Epithelial cell of esophagus (primary cell): ENCODE data around the gene SLC6A12.

Experiments
- DNase-seq: peaks from one replicate; pipeline ENCODE4 v3.0.0; 2010; ENCODE audit warnings: low read depth
- H3K4me3 ChIP-seq: 2 replicates; pipeline ENCODE4 v1.5.1; 2011; ENCODE audit warnings: mild to moderate bottlenecking, low read length, control low read depth
- TF ChIP-seq, protein P1 (sequence below): IDR thresholded peaks from 2 replicates; pipeline ENCODE4 v1.5.1; 2011; ENCODE audit warnings: low read depth, mild to moderate bottlenecking, low read length, control low read depth, inconsistent platforms; ENCODE audit not compliant: insufficient read depth; ENCODE audit errors: missing control alignments

SLC6A12 gene

DNA sequence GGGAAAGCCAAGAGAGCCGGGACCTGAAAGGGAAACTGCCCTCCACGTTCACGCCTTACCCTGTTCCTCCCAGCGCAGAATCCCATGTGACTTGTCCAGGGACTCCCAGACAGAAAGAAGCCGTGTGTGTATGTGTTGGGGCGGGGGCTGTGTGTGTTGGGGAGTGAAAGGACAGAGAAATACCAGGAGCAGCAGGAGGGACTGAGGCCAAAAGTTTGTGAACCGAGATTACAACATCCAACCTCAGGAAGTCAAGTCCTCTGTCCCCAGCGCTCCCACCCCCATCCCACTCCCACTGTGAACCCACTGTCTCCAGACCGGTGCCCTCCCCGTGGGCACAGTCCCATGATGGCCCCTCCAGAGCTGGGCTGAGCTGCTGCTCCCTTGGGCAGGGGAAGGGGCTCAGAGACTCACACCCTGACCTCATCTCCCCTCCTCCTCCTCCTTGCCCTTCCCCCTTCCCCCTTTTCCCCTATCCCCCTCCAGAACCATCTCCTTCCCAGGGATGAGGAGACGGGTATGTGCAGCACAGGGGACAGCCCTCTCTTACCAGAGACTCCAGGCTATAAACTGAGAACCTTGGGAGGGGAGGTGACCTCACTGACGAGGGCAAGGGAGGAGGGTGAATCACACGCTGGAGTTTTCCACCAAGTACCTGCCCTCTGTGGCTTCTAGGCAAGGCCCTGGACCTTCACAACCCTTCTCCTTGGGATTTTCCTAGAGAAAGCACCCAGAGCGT lies at the start of gene SLC6A12:
SLC6A12 (minus strand) TSS at position 155 of the 739 bp plus-strand sequence. CDS start 4,171 bp downstream, outside the sequence.
- DNase-seq = no peak
- TF ChIP-seq, protein P1, sequence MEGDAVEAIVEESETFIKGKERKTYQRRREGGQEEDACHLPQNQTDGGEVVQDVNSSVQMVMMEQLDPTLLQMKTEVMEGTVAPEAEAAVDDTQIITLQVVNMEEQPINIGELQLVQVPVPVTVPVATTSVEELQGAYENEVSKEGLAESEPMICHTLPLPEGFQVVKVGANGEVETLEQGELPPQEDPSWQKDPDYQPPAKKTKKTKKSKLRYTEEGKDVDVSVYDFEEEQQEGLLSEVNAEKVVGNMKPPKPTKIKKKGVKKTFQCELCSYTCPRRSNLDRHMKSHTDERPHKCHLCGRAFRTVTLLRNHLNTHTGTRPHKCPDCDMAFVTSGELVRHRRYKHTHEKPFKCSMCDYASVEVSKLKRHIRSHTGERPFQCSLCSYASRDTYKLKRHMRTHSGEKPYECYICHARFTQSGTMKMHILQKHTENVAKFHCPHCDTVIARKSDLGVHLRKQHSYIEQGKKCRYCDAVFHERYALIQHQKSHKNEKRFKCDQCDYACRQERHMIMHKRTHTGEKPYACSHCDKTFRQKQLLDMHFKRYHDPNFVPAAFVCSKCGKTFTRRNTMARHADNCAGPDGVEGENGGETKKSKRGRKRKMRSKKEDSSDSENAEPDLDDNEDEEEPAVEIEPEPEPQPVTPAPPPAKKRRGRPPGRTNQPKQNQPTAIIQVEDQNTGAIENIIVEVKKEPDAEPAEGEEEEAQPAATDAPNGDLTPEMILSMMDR = no peak
- no peak within 1 kb of the TSS for H3K4me3 ChIP-seq

DNA sequence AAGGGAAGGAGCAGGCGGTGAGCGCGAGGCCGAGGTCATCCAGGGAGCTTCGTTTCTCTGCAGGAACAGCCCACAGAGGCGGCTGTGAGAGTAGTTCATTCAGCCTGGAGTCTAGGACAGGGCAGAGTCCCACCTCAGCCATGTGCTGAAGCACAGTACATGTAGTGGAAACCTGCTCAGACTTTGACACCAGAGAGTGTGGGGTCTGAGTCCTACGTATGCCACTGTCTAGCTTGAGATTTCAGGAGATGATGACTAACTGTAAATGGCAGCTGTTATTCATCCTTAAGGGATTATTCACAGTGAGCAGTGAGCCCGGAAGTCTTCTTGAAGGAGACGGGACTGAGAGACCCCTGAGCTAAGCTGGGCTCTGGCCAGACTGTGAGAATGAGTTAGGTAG lies 49.6 kb upstream of the SLC6A12 start:
- DNase-seq = peak; percentile 30
- no peak overlapping the region for H3K4me3 ChIP-seq
- TF ChIP-seq, protein P1 = no peak

DNA sequence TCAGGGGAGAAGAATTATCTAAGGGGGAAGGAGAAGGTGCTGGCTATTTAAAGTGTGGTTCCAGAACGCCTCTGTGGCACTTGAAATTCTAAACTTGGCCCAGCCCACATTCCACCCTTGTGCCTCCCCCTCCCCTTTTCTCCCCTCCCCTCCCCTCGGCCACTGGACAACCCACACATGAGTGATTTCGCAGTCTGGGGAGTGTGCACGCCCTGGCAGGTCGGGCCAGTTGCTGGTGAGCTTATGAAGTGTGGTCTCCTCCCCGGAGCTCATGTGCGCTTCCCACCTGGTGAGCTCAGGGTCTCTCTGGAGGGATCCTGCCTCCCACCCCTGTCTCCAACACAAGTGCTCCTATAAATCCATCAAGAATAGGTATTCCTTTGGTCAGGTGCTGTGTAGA lies 48.9 kb upstream of the SLC6A12 start, which contains the start of gene SLC6A13:
SLC6A13 (minus strand) TSS at position 20 of the 400 bp plus-strand sequence. CDS start 2,784 bp downstream, outside the sequence.
- TF ChIP-seq, protein P1 = no peak
- DNase-seq = peak; percentile 39
- no peak within 1 kb of the TSS for H3K4me3 ChIP-seq

DNA sequence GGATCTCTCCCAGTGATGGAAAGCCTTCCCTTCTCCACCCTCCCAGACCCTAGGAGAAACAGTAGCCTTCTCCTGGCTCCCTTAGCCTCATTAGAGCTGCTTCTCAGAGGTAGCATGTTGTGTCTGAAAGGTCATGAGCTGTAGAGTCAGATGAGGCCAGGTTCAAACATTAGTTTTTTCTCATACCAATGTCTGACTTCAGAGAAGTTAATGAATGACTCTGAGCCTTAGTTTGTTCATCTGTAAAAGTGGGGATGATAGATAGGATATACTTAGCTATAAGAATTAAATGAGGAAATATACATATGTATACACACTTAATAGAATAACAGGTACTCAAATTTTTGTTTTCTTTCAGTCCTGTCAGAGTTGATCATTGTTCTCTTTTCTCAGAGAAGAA lies 48.2 kb upstream of the SLC6A12 start:
- no peak overlapping the region for H3K4me3 ChIP-seq
- TF ChIP-seq, protein P1 = no peak

DNA sequence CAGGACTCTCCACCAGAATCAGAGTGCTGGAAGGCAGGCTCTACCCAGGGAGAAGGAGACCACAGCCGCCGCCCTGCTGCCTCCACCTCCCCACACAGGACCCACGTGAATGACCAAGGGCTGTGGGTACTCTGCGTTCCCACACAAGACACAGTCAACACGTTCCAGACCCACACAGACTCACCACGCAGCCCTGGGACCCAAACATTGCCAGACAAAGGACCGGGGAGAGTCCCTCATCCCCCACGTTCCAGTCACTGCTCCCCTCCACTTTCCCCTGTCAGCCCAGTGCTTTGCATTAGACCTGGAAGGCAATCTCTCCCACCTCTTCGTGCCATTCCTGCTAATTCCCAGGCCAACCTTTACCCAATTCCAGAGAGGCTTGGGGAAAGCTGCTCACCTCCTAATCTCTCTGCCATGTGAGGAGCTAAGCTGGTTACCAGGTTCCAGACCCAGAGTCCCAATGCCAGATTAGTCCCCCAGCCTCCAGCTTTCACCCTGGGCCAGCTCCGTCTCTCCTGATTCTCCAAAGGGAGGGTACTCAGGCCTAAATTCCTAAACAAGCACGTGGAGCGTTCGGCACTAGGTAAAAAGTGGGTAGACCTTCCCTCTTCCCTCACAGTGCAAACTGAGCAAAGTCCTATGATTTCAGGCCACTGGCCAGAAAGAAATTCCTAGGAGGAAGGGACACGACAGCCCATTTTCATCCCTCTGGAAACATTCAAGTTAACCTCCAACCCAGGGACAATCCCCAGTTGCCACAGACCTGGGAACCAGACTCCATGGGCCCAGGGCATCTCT lies 43.8 kb upstream of the SLC6A12 start:
- TF ChIP-seq, protein P1 = no peak
- H3K4me3 ChIP-seq = no peak overlapping the region
- no peak for DNase-seq

More for the DNA sequence above, 48.2 kb upstream of the SLC6A12 start:
- DNase-seq = no peak

DNA sequence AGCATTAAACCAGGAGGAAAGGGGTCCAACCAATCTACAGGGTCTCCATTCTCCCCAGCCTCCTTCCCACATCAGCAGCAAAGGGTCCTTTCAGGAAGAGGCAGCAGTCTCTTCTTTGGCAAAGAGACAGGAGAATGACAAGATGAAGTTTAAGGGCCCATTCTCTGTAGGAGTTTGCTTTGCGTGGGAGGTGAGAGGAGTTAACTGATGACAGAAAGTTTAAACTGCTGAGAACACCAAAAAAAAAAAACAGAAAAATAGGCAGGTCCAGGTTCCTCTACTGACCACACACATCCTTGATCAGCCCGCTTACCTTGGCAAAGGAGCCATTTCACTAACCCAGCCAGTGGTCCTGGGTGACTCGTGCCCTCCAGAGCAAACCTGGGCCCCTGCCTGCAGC lies 43.0 kb upstream of the SLC6A12 start:
- TF ChIP-seq, protein P1 = no peak
- DNase-seq = no peak
- no peak overlapping the region for H3K4me3 ChIP-seq

DNA sequence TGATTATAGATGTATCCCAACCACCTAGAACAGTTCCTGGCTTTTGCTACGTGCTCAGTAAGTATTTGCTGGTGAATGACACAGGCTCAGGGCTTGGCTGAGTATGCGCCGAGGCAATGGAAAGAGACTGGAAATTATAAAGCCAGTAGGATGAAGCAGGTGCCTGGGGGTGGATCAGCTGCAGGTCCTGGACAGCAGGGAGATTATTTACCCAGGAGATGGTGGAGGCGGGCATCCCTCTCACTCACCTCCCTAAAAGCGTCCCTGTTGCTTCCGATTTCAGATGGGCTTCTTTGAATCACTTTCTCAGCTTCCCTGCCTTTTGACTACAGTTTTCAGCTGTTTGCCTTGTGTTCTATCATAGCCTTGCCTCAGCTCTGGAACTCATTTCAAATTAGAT lies 42.3 kb upstream of the SLC6A12 start:
- DNase-seq = no peak
- TF ChIP-seq, protein P1 = no peak
- H3K4me3 ChIP-seq = no peak overlapping the region
